ENCODE data around the gene ATP8A2. TPM values are rescaled to one million over a fixed set of nuclear protein-coding genes. Genes with fewer than 3 reads are reported as not detected.

Gene ATP8A2
- total RNA-seq, 1 donor: 0.72 TPM

GRCh38 chr13:25795277-25795676 lies 423.5 kb downstream of the ATP8A2 start:
- H3K4me2 ChIP-seq (ENCODE audit: insufficient read depth, low read length): no peak overlapping the region
- H3K27ac ChIP-seq (ENCODE audit: low read depth, low read length): no peak overlapping the region
- H3K27me3 ChIP-seq (ENCODE audit: insufficient read depth, low read length): no peaks in the 10 kb centered on the region
- no peak overlapping the region for H2AFZ ChIP-seq (ENCODE audit: low read length)
- no peak overlapping the region for H3K4me3 ChIP-seq (ENCODE audit: insufficient read depth, low read length)
- no peak for DNase-seq (ENCODE audit: insufficient read length, low spot score, missing footprints)
- H4K20me1 ChIP-seq (ENCODE audit: insufficient read depth, low read length): no peaks in the 10 kb centered on the region
- no peaks in the 10 kb centered on the region for H3K9me3 ChIP-seq (ENCODE audit: low read depth, low read length)
- H3K36me3 ChIP-seq (ENCODE audit: insufficient read depth, low read length): no peaks in the 10 kb centered on the region
- H3K4me1 ChIP-seq (ENCODE audit: insufficient read depth, low read length): no peaks in the 10 kb centered on the region
- TF ChIP-seq CTCF (IDR thresholded peaks at IDR 0.05; ENCODE audit: extremely low read depth, low read depth, low read length): no peak
- no peaks in the 10 kb centered on the region for H3K79me2 ChIP-seq (ENCODE audit: insufficient read depth, low read length)

GRCh38 chr13:25796474-25796873 lies 424.7 kb downstream of the ATP8A2 start:
- H3K4me2 ChIP-seq (ENCODE audit: insufficient read depth, low read length): no peak overlapping the region
- no peaks in the 10 kb centered on the region for H3K36me3 ChIP-seq (ENCODE audit: insufficient read depth, low read length)
- no peaks in the 10 kb centered on the region for H4K20me1 ChIP-seq (ENCODE audit: insufficient read depth, low read length)
- DNase-seq (ENCODE audit: insufficient read length, low spot score, missing footprints): no peak
- no peak overlapping the region for H2AFZ ChIP-seq (ENCODE audit: low read length)
- TF ChIP-seq CTCF (IDR thresholded peaks at IDR 0.05; ENCODE audit: extremely low read depth, low read depth, low read length): no peak
- no peak overlapping the region for H3K27ac ChIP-seq (ENCODE audit: low read depth, low read length)
- no peaks in the 10 kb centered on the region for H3K9me3 ChIP-seq (ENCODE audit: low read depth, low read length)
- no peaks in the 10 kb centered on the region for H3K79me2 ChIP-seq (ENCODE audit: insufficient read depth, low read length)
- H3K4me3 ChIP-seq (ENCODE audit: insufficient read depth, low read length): no peak overlapping the region
- H3K4me1 ChIP-seq (ENCODE audit: insufficient read depth, low read length): no peaks in the 10 kb centered on the region
- H3K27me3 ChIP-seq (ENCODE audit: insufficient read depth, low read length): no peaks in the 10 kb centered on the region

DNA sequence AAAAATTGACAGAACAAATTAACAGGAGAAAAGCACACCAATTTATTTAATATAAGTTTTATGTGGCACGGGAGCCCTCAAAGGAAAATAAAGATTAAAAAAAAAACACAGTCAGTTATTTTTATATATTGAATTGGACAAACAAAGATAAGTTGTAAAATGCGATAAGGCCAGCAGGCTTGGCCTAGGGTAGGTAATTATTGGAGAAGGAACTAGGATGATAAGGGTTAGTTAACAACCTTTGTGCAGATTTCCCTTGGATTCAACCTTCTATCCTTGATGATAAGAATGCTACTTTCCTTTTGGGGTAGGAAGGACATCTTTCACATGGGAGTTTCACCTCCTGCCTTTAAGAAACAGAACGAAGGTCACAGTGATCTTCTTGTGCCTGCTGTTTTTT lies 427.2 kb downstream of the ATP8A2 start:
- TF ChIP-seq CTCF (IDR thresholded peaks at IDR 0.05; ENCODE audit: extremely low read depth, low read depth, low read length): no peak
- no peak overlapping the region for H3K4me3 ChIP-seq (ENCODE audit: insufficient read depth, low read length)
- no peak overlapping the region for H3K27ac ChIP-seq (ENCODE audit: low read depth, low read length)

GRCh38 chr13:25800523-25800922 lies 428.7 kb downstream of the ATP8A2 start:
- Histone ChIP-seq H2AFZ (ENCODE audit: low read length) (no peak overlapping the region), H3K27ac (ENCODE audit: low read depth, low read length) (no peak overlapping the region), H3K27me3 (ENCODE audit: insufficient read depth, low read length) (no peaks in the 10 kb centered on the region), H3K4me1 (ENCODE audit: insufficient read depth, low read length) (no peaks in the 10 kb centered on the region), H3K9me3 (ENCODE audit: low read depth, low read length) (no peaks in the 10 kb centered on the region), H3K79me2 (ENCODE audit: insufficient read depth, low read length) (no peaks in the 10 kb centered on the region), H3K4me2 (ENCODE audit: insufficient read depth, low read length) (no peak overlapping the region), H3K36me3 (ENCODE audit: insufficient read depth, low read length) (no peaks in the 10 kb centered on the region), H4K20me1 (ENCODE audit: insufficient read depth, low read length) (no peaks in the 10 kb centered on the region), H3K4me3 (ENCODE audit: insufficient read depth, low read length) (no peak overlapping the region)
- TF ChIP-seq CTCF (IDR thresholded peaks at IDR 0.05; ENCODE audit: extremely low read depth, low read depth, low read length): no peak
- DNase-seq (ENCODE audit: insufficient read length, low spot score, missing footprints): no peak

More for the DNA sequence above, 427.2 kb downstream of the ATP8A2 start:
- Histone ChIP-seq H3K4me2 (ENCODE audit: insufficient read depth, low read length) (no peak overlapping the region), H3K9me3 (ENCODE audit: low read depth, low read length) (no peaks in the 10 kb centered on the region), H3K79me2 (ENCODE audit: insufficient read depth, low read length) (no peaks in the 10 kb centered on the region), H2AFZ (ENCODE audit: low read length) (no peak overlapping the region), H3K4me1 (ENCODE audit: insufficient read depth, low read length) (no peaks in the 10 kb centered on the region), H3K36me3 (ENCODE audit: insufficient read depth, low read length) (no peaks in the 10 kb centered on the region), H3K27me3 (ENCODE audit: insufficient read depth, low read length) (no peaks in the 10 kb centered on the region), H4K20me1 (ENCODE audit: insufficient read depth, low read length) (no peaks in the 10 kb centered on the region)
- no peak for DNase-seq (ENCODE audit: insufficient read length, low spot score, missing footprints)

Data from osteoblast (primary cell).